Measurements from ENCODE around the gene JADE2. TPM values are rescaled to one million over a fixed set of nuclear protein-coding genes. Genes with fewer than 3 reads are reported as not detected.

The JADE2 gene
- 10 to 100 TPM; 37.5 to 47.6 TPM for total RNA-seq

DNA sequence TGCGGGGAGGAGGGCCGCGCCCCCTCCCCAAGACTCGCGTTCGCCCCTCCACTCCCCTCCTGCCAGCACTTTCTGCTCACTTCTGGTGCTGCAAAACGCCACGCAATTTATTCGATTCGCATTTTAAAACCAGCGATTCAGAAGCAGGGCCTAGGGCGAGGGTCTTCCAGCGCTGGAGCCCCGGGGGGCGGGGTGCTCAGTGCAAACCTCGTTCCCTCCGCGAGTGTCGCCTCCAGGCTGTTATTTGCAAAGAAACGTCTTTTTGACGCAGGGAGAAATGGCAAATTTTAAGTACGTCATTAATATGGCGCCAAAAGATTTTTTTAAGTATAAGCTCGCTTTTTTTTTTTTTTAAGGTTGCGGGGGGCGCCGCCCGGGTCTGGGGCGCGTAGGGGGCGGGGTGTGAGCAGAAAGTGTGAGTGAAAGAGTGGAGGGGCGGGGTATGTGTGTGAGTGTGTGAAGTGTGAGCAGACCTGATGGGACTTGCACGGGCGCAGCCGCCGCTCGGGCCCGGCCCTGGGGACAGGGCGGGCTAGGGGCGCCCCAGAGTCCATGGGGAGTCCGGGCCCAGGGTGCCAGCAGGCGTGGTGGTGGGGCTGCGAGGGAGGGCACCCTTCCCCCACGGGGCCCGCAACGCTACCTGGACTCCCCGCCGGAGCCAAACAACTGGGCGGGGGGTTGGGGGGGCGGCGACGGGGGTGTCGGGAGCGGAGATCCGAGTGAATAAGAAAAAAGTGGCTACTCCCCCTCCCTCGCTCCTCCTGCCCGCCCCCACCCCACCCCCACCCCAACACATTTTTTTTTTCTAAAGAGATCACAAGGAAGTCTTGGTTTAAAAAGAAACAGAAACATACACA, at the start of gene JADE2:
TSS of gene JADE2 (plus strand) at position 845 of the 857 bp plus-strand sequence. CDS start 10,188 bp downstream, outside the sequence.
- TF ChIP-seq CTCF (IDR thresholded peaks at IDR 0.05): peak in 1 of 2 donors; percentile 20
- peaks cover 0 to 30% of the 10 kb centered on the region in 2 donors for H3K4me1 ChIP-seq

DNA sequence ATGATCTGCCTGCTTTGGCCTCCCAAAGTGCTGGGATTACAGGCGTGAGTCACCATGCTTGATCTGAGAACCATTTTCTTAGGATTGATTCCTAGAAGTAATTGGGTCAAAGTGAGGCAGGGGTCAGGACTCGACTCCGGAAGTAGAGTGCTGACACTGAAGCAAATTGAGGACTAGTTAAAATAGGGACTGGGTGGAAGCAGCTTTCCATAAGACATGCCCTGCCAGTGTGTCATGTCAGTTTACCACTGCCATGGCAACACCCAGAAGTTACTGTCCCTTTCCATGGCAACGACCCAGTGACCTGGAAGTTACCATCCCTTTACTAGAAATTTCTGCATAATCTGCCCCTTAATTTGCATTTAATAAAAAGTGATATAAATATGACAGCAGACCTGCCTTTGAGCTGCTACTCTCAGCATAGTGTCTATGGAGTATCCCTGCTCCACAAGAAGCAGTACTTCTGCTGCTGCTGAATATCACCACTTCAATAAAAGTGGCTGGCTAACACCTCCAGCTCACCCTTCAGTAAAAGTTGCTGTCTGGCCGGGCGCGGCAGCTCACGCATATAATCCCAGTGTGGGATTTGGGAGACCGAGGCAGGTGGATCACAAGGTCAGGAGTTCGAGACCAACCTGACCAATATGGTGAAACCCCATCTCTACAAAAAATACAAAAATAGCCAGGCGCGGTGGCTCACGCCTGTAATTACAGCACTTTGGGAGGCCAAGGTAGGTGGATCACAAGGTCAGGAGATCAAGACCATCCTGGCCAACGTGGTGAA, 47.8 kb upstream of the JADE2 start:
- no peak for DNase-seq (ENCODE audit: low spot score)
- no peaks in the 10 kb centered on the region for H3K36me3 ChIP-seq
- no peak for TF ChIP-seq CTCF (IDR thresholded peaks at IDR 0.05)

More for the DNA sequence above, at the start of gene JADE2:
- peak within 1 kb of the TSS; percentile 98 to 100 for H3K27ac ChIP-seq
- H3K27me3 ChIP-seq: no peaks in the 10 kb centered on the region
- no peak for DNase-seq (ENCODE audit: low spot score)
- no peaks in the 10 kb centered on the region for H3K9me3 ChIP-seq
- no peaks in the 10 kb centered on the region for H3K36me3 ChIP-seq
- peak within 1 kb of the TSS; percentile 80 to 90 for H3K4me3 ChIP-seq

GRCh38 chr5:134479839-134480238, 45.6 kb upstream of the JADE2 start:
- H3K9me3 ChIP-seq: no peaks in the 10 kb centered on the region
- no peaks in the 10 kb centered on the region for H3K4me1 ChIP-seq
- H3K27ac ChIP-seq: no peak overlapping the region
- TF ChIP-seq CTCF (IDR thresholded peaks at IDR 0.05): no peak
- no peaks in the 10 kb centered on the region for H3K36me3 ChIP-seq
- no peak overlapping the region for H3K4me3 ChIP-seq
- no peak for DNase-seq (ENCODE audit: low spot score)
- H3K27me3 ChIP-seq: no peaks in the 10 kb centered on the region

More for the DNA sequence above, 47.8 kb upstream of the JADE2 start:
- Histone ChIP-seq H3K4me1 (no peaks in the 10 kb centered on the region), H3K27ac (no peak overlapping the region), H3K9me3 (no peaks in the 10 kb centered on the region), H3K4me3 (no peak overlapping the region), H3K27me3 (no peaks in the 10 kb centered on the region)

DNA sequence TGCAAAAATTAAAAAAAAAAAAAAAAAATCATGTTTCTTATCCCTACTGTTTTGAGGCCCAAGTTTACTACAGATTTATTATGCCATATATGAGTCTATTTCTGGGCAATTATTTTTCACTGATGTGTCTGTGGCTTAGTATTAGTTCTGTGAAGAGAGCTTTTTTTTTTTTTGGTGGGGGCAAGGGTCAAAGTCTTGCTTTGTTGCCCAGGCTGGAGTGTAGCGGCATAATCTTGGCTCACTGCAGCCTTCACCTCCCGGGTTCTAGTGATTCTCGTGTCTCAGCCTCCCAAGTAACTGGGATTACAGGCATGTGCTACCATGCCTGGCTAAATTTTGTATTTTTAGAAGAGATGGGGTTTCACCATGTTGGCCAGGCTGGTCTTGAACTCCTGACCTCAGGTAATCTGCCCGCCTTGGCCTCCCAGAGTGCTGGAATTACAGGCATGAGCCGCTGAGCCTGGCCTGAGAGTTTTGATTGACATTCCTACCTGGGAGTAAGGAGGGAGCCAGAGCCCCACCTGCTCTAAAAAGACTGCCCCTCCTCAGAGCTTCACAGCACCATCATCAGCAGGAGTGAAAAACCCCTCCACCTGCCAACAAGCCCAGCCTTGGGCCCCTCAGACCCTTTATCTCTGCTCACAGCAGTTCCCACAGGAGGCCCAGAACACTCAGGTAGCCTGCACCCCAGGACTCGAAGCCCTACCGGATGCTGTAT, 36.1 kb upstream of the JADE2 start:
- Histone ChIP-seq H3K27me3 (no peaks in the 10 kb centered on the region), H3K27ac (no peak overlapping the region), H3K36me3 (no peaks in the 10 kb centered on the region), H3K4me3 (no peak overlapping the region), H3K9me3 (no peaks in the 10 kb centered on the region), H3K4me1 (no peaks in the 10 kb centered on the region)
- no peak for DNase-seq (ENCODE audit: low spot score)
- no peak for TF ChIP-seq CTCF (IDR thresholded peaks at IDR 0.05)

- Histone ChIP-seq H3K4me1 (no peaks in the 10 kb centered on the region), H3K36me3 (no peaks in the 10 kb centered on the region), H3K27ac (no peak overlapping the region), H3K4me3 (no peak overlapping the region), H3K9me3 (no peaks in the 10 kb centered on the region), H3K27me3 (no peaks in the 10 kb centered on the region)
- no peak for TF ChIP-seq CTCF (IDR thresholded peaks at IDR 0.05)
- DNase-seq (ENCODE audit: low spot score): no peak
These were observed 35.1 kb upstream of the JADE2 start for GRCh38 chr5:134490255-134490924.
